H1 (cell line): ENCODE data around the gene CYB561. TPM values are rescaled to one million over a fixed set of nuclear protein-coding genes. Genes with fewer than 3 reads are reported as not detected.

Source experiments
- CTCF ChIA-PET: fragments of 300-600 bp; sonication (Branson Sonifier 250); formaldehyde crosslinking; loops from one replicate; lab custom pipeline; 2021; ENCODE audit not compliant: partially characterized antibody; lab: Charles Lee
- POLR2A ChIA-PET: fragments of 300-600 bp; sonication (Branson Sonifier 250); formaldehyde crosslinking; loops from one replicate; lab custom pipeline; 2021; ENCODE audit warnings: inconsistent platforms; ENCODE audit not compliant: partially characterized antibody; lab: Charles Lee
- DNase-seq, 2 experiments: peaks; one replicate each; pipeline versions ENCODE4 v3.0.0 to v3.0.0-alpha.2; 2010 to 2022; ENCODE audit warnings: low spot score in 2 of 2, low read depth in 1 of 2, mixed read lengths in 1 of 2
- FAIRE-seq: peaks from 2 replicates; lab custom pipeline; 2011; peaks lifted over from hg19 to GRCh38; lab: Jason Lieb, UNC
- H2AFZ ChIP-seq: 2 replicates; pipeline ENCODE4 v1.8.1; 2012; ENCODE audit warnings: low read length, inconsistent platforms
- H2AK5ac ChIP-seq: 2 replicates; pipeline ENCODE4 v1.6.1; 2013; ENCODE audit warnings: low read depth, low read length
- H2BK120ac ChIP-seq: replicated peaks from 2 replicates; pipeline ENCODE3; 2013; ENCODE audit warnings: low read depth, low read length, inconsistent platforms
- H2BK12ac ChIP-seq: 2 replicates; pipeline ENCODE4 v1.6.1; 2013; ENCODE audit warnings: low read depth, low read length
- H2BK15ac ChIP-seq: 2 replicates; pipeline ENCODE4 v1.6.1; 2013; ENCODE audit warnings: low read length
- H2BK20ac ChIP-seq: 2 replicates; pipeline ENCODE4 v1.6.1; 2013; ENCODE audit warnings: low read length
- H2BK5ac ChIP-seq: 2 replicates; pipeline ENCODE4 v1.6.1; 2013; ENCODE audit warnings: low read depth, low read length
- H3K14ac ChIP-seq: 2 replicates; pipeline ENCODE4 v1.6.1; 2013; ENCODE audit warnings: inconsistent platforms; ENCODE audit not compliant: insufficient read length
- H3K18ac ChIP-seq: 2 replicates; pipeline ENCODE4 v1.6.1; 2013; ENCODE audit warnings: low read length; ENCODE audit errors: extremely low read depth
- H3K23ac ChIP-seq: 2 replicates; pipeline ENCODE4 v1.6.1; 2013; ENCODE audit warnings: inconsistent platforms; ENCODE audit not compliant: insufficient read length
- H3K23me2 ChIP-seq: 2 replicates; pipeline ENCODE4 v1.6.1; 2013; ENCODE audit warnings: low read depth, low read length
- H3K27ac ChIP-seq: 2 replicates; pipeline ENCODE4 v1.6.1; 2011; ENCODE audit warnings: low read depth, low read length, inconsistent platforms
- H3K27me3 ChIP-seq, 4 experiments: replicated peaks in 1 of 4; 1 replicate in 1 of 4; 2 replicates in 3 of 4; pipeline versions ENCODE4 v1.6.1 to v1.8.1; 2011 to 2013; ENCODE audit warnings: low read length in 3 of 4, mild to moderate bottlenecking in 3 of 4, inconsistent platforms in 2 of 4, mixed read lengths in 2 of 4, moderate library complexity in 1 of 4; ENCODE audit not compliant: control insufficient read depth in 3 of 4, insufficient read depth in 3 of 4; ENCODE audit errors: extremely low read depth in 1 of 4
- H3K36me3 ChIP-seq, 4 experiments: 2 replicates each; pipeline versions ENCODE4 v1.6.1 to v1.8.1; 2011 to 2013; ENCODE audit warnings: mild to moderate bottlenecking in 4 of 4, low read length in 3 of 4, moderate library complexity in 2 of 4, control low read depth in 1 of 4, inconsistent platforms in 1 of 4; ENCODE audit not compliant: insufficient read depth in 4 of 4, control insufficient read depth in 2 of 4
- H3K4ac ChIP-seq: replicated peaks from 2 replicates; pipeline ENCODE3; 2013; ENCODE audit warnings: low read length, low read depth, mixed read lengths, inconsistent platforms; ENCODE audit not compliant: insufficient read length
- H3K4me1 ChIP-seq, 4 experiments: replicated peaks in 1 of 4; 1 replicate in 1 of 4; 2 replicates in 3 of 4; pipeline versions ENCODE4 v1.6.1 to v1.8.1; 2011 to 2013; ENCODE audit warnings: low read length in 3 of 4, inconsistent platforms in 2 of 4, mixed read lengths in 1 of 4; ENCODE audit not compliant: insufficient read depth in 4 of 4, control insufficient read depth in 3 of 4
- H3K4me2 ChIP-seq, 2 experiments: 2 replicates each; pipeline versions ENCODE4 v1.6.1 to v1.8.1; 2011 to 2013; ENCODE audit warnings: low read depth in 2 of 2, low read length in 2 of 2, control low read depth in 1 of 2, inconsistent platforms in 1 of 2, mild to moderate bottlenecking in 1 of 2; ENCODE audit not compliant: insufficient read depth in 1 of 2
- H3K4me3 ChIP-seq, 4 experiments: fragments of 200-600, 300-600 bp in 1 of 4; sonication (generic), shearing (Covaris generic), sonication (Bioruptor Twin) in 1 of 4; 2 replicates each; pipeline versions ENCODE4 v1.5.1 to v1.8.1; 2011 to 2016; ENCODE audit warnings: low read length in 4 of 4, low read depth in 3 of 4, control low read depth in 2 of 4, inconsistent platforms in 2 of 4, mild to moderate bottlenecking in 2 of 4, mixed read lengths in 1 of 4, moderate library complexity in 1 of 4; ENCODE audit not compliant: insufficient read depth in 2 of 4; ENCODE audit errors: extremely low read depth in 1 of 4
- H3K56ac ChIP-seq: replicated peaks from 2 replicates; pipeline ENCODE3; 2013; ENCODE audit warnings: low read depth, mild to moderate bottlenecking, mixed read lengths, low read length, inconsistent platforms; ENCODE audit not compliant: insufficient read length
- H3K79me1 ChIP-seq: 2 replicates; pipeline ENCODE4 v1.6.1; 2013; ENCODE audit warnings: low read depth, low read length, control low read depth
- H3K79me2 ChIP-seq, 2 experiments: 2 replicates each; pipeline versions ENCODE4 v1.6.1 to v1.8.1; 2012 to 2013; ENCODE audit warnings: low read length in 2 of 2, mild to moderate bottlenecking in 2 of 2, inconsistent platforms in 1 of 2; ENCODE audit not compliant: insufficient read depth in 2 of 2, control insufficient read depth in 1 of 2
- H3K9ac ChIP-seq, 4 experiments: replicated peaks in 1 of 4; 1 replicate in 1 of 4; 2 replicates in 3 of 4; pipeline versions ENCODE4 v1.6.1 to v1.8.1; 2011 to 2013; ENCODE audit warnings: low read depth in 3 of 4, low read length in 3 of 4, control low read depth in 2 of 4, mild to moderate bottlenecking in 2 of 4, moderate library complexity in 2 of 4, inconsistent platforms in 1 of 4; ENCODE audit errors: extremely low read depth in 1 of 4
- H3K9me3 ChIP-seq, 2 experiments: 2 replicates each; pipeline versions ENCODE4 v1.6.1 to v1.8.1; 2012 to 2013; ENCODE audit warnings: mild to moderate bottlenecking in 2 of 2, moderate library complexity in 2 of 2, control low read depth in 1 of 2, inconsistent platforms in 1 of 2, low read depth in 1 of 2, low read length in 1 of 2, mixed read lengths in 1 of 2; ENCODE audit not compliant: insufficient read depth in 2 of 2
- H4K20me1 ChIP-seq, 2 experiments: replicated peaks in 1 of 2; 2 replicates each; pipeline versions ENCODE3 to v1.8.1; 2011 to 2013; ENCODE audit warnings: inconsistent platforms in 2 of 2, low read length in 2 of 2, mild to moderate bottlenecking in 1 of 2; ENCODE audit not compliant: insufficient read depth in 2 of 2, control insufficient read depth in 1 of 2
- H4K5ac ChIP-seq: 2 replicates; pipeline ENCODE4 v1.6.1; 2013; ENCODE audit warnings: low read length, low read depth, mixed read lengths, inconsistent platforms; ENCODE audit not compliant: insufficient read length
- H4K8ac ChIP-seq: 2 replicates; pipeline ENCODE4 v1.8.0; 2013; ENCODE audit warnings: mild to moderate bottlenecking, moderate library complexity, low read length, inconsistent platforms; ENCODE audit not compliant: insufficient read depth; ENCODE audit errors: extremely low read depth
- H4K91ac ChIP-seq: replicated peaks from 2 replicates; pipeline ENCODE3; 2013; ENCODE audit warnings: low read length, mixed read lengths, inconsistent platforms; ENCODE audit not compliant: insufficient read length
- BRCA1 ChIP-seq: IDR thresholded peaks from 2 replicates; pipeline ENCODE4 v1.6.1; 2012; ENCODE audit warnings: low read depth, low read length, improper control_type of control experiment
- CBX5 ChIP-seq: fragments of 300-800, 300-1000 bp; sonication (generic); IDR thresholded peaks from 2 replicates; pipeline ENCODE4 v1.7.1; 2016; ENCODE audit warnings: antibody characterized with exemption, low read length, low read depth
- JUN ChIP-seq: IDR thresholded peaks from 2 replicates; pipeline ENCODE4 v1.6.1; 2011; ENCODE audit warnings: low read depth, mild to moderate bottlenecking, improper control_type of control experiment, low read length
- SIRT6 ChIP-seq: IDR thresholded peaks from one replicate; pipeline ENCODE4 v1.7.1; 2012; ENCODE audit warnings: low read length, inconsistent platforms
- SIX5 ChIP-seq: IDR thresholded peaks from 2 replicates; pipeline ENCODE4 v1.6.1; 2011; ENCODE audit warnings: mild to moderate bottlenecking, low read depth, low read length
- SP1 ChIP-seq: IDR thresholded peaks from 2 replicates; pipeline ENCODE4 v1.6.1; 2011; ENCODE audit warnings: low read depth, low read length
- SP4 ChIP-seq: IDR thresholded peaks from 2 replicates; pipeline ENCODE4 v1.6.1; 2012; ENCODE audit warnings: low read length, inconsistent platforms
- SRF ChIP-seq: IDR thresholded peaks from 2 replicates; pipeline ENCODE4 v1.6.1; 2011; ENCODE audit warnings: mild to moderate bottlenecking, low read depth, low read length, moderate library complexity
- YY1 ChIP-seq: IDR thresholded peaks from 2 replicates; pipeline ENCODE4 v1.6.1; 2011; ENCODE audit warnings: low read depth, mild to moderate bottlenecking, low read length
- WGBS, 2 experiments: shearing (Covaris generic) in 1 of 2; methylation state at CpG; one replicate each; pipeline versions ENCODE4 v1.1.6 to v1.1.7; 2013 to 2015; ENCODE audit warnings: low lambda C conversion rate in 2 of 2, mixed read lengths in 2 of 2, inconsistent platforms in 1 of 2, low coverage in 1 of 2, missing lambda C conversion rate in 1 of 2; ENCODE audit not compliant: insufficient replicate concordance in 2 of 2, insufficient coverage in 1 of 2, insufficient read length in 1 of 2; ENCODE audit errors: extremely low coverage in 1 of 2, missing lambda C conversion rate in 1 of 2; 5-methylcytosine and 5-hydroxymethylcytosine counted together
- polyA plus RNA-seq, 7 experiments: library from polyadenylated mRNA; depleted of rRNA in 3 of 7; stranded (reverse) in 5 of 7; unstranded in 2 of 7; fragments of >200 nt in 5 of 7; fragments of 200-250 nt in 2 of 7; gene quantifications; 1 replicate in 5 of 7; 2 replicates in 1 of 7; 4 replicates in 1 of 7; pipeline versions ENCODE4 v1.2.1 to v1.2.3, GENCODE V29; 2011 to 2013; ENCODE audit warnings: missing spikeins in 2 of 7, mixed read lengths in 2 of 7
- total RNA-seq: library from RNA; stranded (reverse); fragmentation: NEBNext Ultra II Directional; extraction: Animal tissue kit (Norgen Biotek cat#: 25700); gene quantifications from 2 replicates; pipeline ENCODE4 v1.2.1, GENCODE V29; 2021
- TF ChIP-seq, protein P1 (sequence below), 3 experiments: IDR thresholded peaks; 1 replicate in 2 of 3; 2 replicates in 1 of 3; pipeline versions ENCODE4 v1.5.1 to v1.6.1; 2011; ENCODE audit warnings: low read length in 3 of 3, mild to moderate bottlenecking in 3 of 3, inconsistent platforms in 2 of 3, low read depth in 1 of 3, moderate library complexity in 1 of 3; ENCODE audit not compliant: insufficient read depth in 1 of 3; ENCODE audit errors: control extremely low read depth in 1 of 3

Gene CYB561
- total and polyA plus RNA-seq, 2 of the 8 experiments (the other 6 are each of a cell fraction or from before 2014, with no cell fraction given) = 19.7 to 23.4 TPM

DNA sequence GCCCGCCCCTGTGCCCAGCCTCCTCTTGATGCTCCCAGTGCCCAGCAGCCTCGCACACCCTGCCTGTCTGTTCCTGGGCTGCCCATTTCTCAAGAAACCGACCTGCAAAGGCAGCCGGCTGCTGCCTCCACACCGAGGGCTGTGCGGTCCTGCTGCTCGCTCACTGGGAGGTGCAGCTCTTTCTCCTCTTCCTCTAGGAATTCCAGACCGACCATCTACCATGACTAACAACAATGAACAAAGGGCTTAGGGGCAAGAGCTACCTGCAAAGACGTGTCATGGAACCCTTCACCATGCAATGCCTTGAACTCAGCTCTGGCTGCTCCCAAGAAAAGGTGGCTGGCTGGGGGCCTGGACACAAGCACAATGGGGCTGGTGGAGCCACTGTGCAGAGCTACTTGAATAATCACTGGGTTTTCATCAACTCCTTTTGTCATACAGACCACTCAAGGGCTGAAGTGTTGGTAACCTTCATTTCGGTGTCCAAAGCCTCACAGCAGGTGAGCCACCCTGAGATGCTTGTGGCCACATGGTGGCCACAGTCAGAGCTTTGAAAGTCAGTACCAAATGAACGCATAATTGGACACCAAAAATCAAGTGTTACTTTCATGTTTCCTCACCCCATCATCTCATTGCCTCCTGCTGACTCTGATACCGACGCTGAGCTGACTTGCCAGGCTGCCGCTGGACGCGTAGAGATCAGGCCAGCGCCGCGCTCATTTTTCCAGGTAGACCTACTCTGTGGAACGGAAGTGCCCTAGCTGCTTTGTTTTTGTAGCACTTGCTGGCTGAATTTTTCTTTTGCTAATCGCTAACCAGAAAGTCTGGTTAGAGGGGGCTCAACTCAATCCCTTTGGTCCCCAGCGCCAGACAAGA, 19.8 kb downstream of the CYB561 start:
- H3K23me2 ChIP-seq = no peaks in the 10 kb centered on the region
- FAIRE-seq (no peak), DNase-seq (no peak)
- no peaks in the 10 kb centered on the region for H3K36me3 ChIP-seq
- H3K79me2 ChIP-seq = no peaks in the 10 kb centered on the region
- no peak overlapping the region for H2BK120ac ChIP-seq
- no peak overlapping the region for H3K56ac ChIP-seq
- no peak overlapping the region for H4K5ac ChIP-seq
- no peaks in the 10 kb centered on the region for H3K79me1 ChIP-seq
- POLR2A ChIA-PET = interaction anchor here (0.7 to 3.3 kb wide), 6 partner anchors 10 to 739 kb away, joined by 3 to 10 read pairs (median 4); partner anchors contain the start of gene ACE
- no peaks in the 10 kb centered on the region for H3K27me3 ChIP-seq
- H3K14ac ChIP-seq = no peak overlapping the region
- H3K4me2 ChIP-seq = no peak overlapping the region
- H3K9ac ChIP-seq = no peak overlapping the region
- CTCF ChIA-PET = interaction anchor here (0.6 to 29.0 kb wide), 68 partner anchors 11 to 837 kb away, joined by 3 to 758 read pairs (median 5); partner anchors contain the start of genes ACE, CYB561 and KCNH6
- H2BK15ac ChIP-seq = no peak overlapping the region; the same call in 1 of the 2 replicates
- H4K8ac ChIP-seq = peak overlapping the region; percentile 47
- 0 out of 2 replicates have a peak overlapping the region, but pooled peaks have one; percentile 72 for H2BK20ac ChIP-seq
- H3K4me1 ChIP-seq = peaks cover 2 to 8% (median 4%) of the 10 kb centered on the region in 4 experiments; a peak in 6 of 7 replicates
- H3K4me3 ChIP-seq = no peak overlapping the region
- no peaks in the 10 kb centered on the region for H4K20me1 ChIP-seq
- peak overlapping the region; percentile 77; the same call in 1 of the 2 replicates for H2BK12ac ChIP-seq
- H2AK5ac ChIP-seq = no peak overlapping the region
- no peak overlapping the region for H3K23ac ChIP-seq
- no peak overlapping the region for H3K27ac ChIP-seq
- H2BK5ac ChIP-seq = no peak overlapping the region
- H3K4ac ChIP-seq = peak overlapping the region; percentile 44
- no peak overlapping the region for H2AFZ ChIP-seq
- 88% methylated on average over 22 of the region's 22 CpGs; no CpG with 5 or more reads in 1 of the 2 experiments for WGBS, 2 experiments
- H4K91ac ChIP-seq = no peak overlapping the region
- H3K18ac ChIP-seq = no peak overlapping the region
- no peaks in the 10 kb centered on the region for H3K9me3 ChIP-seq
- TF ChIP-seq JUN (no peak), SP4 (no peak), SRF (no peak), SIRT6 (no peak), BRCA1 (no peak), CBX5 (no peak), YY1 (no peak), SIX5 (no peak), SP1 (no peak)
- TF ChIP-seq, protein P1, sequence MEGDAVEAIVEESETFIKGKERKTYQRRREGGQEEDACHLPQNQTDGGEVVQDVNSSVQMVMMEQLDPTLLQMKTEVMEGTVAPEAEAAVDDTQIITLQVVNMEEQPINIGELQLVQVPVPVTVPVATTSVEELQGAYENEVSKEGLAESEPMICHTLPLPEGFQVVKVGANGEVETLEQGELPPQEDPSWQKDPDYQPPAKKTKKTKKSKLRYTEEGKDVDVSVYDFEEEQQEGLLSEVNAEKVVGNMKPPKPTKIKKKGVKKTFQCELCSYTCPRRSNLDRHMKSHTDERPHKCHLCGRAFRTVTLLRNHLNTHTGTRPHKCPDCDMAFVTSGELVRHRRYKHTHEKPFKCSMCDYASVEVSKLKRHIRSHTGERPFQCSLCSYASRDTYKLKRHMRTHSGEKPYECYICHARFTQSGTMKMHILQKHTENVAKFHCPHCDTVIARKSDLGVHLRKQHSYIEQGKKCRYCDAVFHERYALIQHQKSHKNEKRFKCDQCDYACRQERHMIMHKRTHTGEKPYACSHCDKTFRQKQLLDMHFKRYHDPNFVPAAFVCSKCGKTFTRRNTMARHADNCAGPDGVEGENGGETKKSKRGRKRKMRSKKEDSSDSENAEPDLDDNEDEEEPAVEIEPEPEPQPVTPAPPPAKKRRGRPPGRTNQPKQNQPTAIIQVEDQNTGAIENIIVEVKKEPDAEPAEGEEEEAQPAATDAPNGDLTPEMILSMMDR (IDR thresholded peaks at IDR 0.05; ENCODE audit: control extremely low read depth in 1 of 3, insufficient read depth in 1 of 3, low read depth in 1 of 3, low read length in 3 of 3) = no peak
